ENCODE results near the gene RIN1. TPM values are rescaled to one million over a fixed set of nuclear protein-coding genes. Genes with fewer than 3 reads are reported as not detected.
A peak's percentile ranks its signal among the peaks of the same experiment; 100 is the strongest.

RIN1 gene
- total and polyA plus RNA-seq, 4 experiments from 2014 or later = 2.1 to 10.1 (median 5.4) TPM

DNA sequence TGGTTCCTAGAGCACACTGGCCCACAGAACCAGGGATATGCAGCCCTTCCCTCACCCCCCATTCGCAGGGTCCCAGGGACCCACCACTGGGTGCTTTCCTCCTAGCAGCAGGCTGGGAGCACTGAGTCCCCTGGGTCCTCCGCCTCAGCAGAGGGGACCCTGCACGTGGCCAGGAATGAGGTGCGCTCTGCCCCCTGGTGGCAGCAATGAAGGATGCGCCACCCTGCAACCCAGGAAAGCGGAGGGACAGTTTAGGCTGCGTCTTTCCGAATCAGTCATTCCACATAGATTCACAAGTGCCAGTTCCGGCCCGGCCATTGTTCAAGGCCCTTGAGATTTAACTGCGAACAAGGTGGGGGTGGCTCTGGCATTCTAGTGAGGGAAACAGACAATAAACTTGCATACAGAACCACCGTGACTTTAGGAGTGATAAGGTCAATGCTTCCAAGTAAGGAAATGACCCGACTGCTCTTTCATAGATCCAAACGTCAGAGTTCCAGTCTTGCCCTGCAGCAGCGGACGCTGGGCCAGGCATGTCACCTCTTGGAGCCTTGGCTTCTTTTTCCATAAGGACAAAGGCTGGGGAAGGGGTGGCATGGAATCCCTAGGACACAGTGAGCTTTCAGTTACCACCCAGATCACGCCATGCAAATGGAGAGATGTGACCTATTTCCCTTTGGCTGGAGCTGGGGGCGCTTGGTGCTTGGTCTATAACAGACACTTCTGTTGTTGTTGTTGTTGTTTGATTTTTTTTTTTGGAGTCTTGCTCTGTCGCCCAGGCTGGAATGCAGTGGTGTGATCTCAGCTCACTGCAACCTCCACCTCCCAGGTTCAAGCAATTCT, 7.7 kb downstream of the RIN1 start:
- H3K4me1 Mint-ChIP-seq = peaks cover 18 to 27% (median 21%) of the 10 kb centered on the region in 4 donors
- H3K27ac ChIP-seq (ENCODE audit: low read depth, low read length) = no peak overlapping the region
- H3K4me3 Mint-ChIP-seq = peak overlapping the region in 7 of 8 donors; percentile 16 to 77 (median 35)
- H3K4me3 ChIP-seq (ENCODE audit: low read length in 2 of 2) = no peak overlapping the region
- peak overlapping the region in 6 of 7 donors; percentile 57 to 91 (median 66) for H3K27ac Mint-ChIP-seq
- no peaks in the 10 kb centered on the region for H3K36me3 ChIP-seq (ENCODE audit: insufficient read depth, low read length)
- DNase-seq = peak; percentile 70 to 82 (median 77)
- intact Hi-C loops (cut with micrococcal nuclease) = loop anchor here (1.0 to 5.0 kb wide), 3 partner anchors 16 to 106 kb away; no protein-coding TSS in a partner anchor
- H3K27me3 Mint-ChIP-seq = no peaks in the 10 kb centered on the region
- no peaks in the 10 kb centered on the region for H3K36me3 Mint-ChIP-seq
- no peaks in the 10 kb centered on the region for H3K27me3 ChIP-seq (ENCODE audit: insufficient read depth, low read length)
- CTCF ChIA-PET (ENCODE audit: partially characterized antibody) = interaction anchor here (0.8 to 8.6 kb wide), 5 partner anchors 10 to 60 kb away, joined by 3 to 110 read pairs (median 3); partner anchors contain the start of gene BRMS1
- no peaks in the 10 kb centered on the region for H3K9me3 ChIP-seq (ENCODE audit: control insufficient read depth in 1 of 2, low read length in 2 of 2)
- H3K4me1 ChIP-seq (ENCODE audit: insufficient read depth, low read length) = peaks cover 29% of the 10 kb centered on the region
- peaks cover 0 to 2% (median 0%) of the 10 kb centered on the region in 8 donors for H3K9me3 Mint-ChIP-seq
- POLR2A ChIA-PET (ENCODE audit: partially characterized antibody) = interaction anchor here (2.3 kb wide), 1 partner anchor 17 kb away, joined by 22 read pairs; no protein-coding TSS in a partner anchor

- intact Hi-C loops (cut with micrococcal nuclease) = loop anchor here (1.0 to 5.0 kb wide), 3 partner anchors 16 to 106 kb away; no protein-coding TSS in a partner anchor
- Histone ChIP-seq H3K9me3 (ENCODE audit: control insufficient read depth in 1 of 2, low read length in 2 of 2) (no peaks in the 10 kb centered on the region), H3K36me3 (ENCODE audit: insufficient read depth, low read length) (no peaks in the 10 kb centered on the region), H3K4me1 (ENCODE audit: insufficient read depth, low read length) (peaks cover 29% of the 10 kb centered on the region), H3K4me3 (ENCODE audit: low read length in 2 of 2) (no peak overlapping the region), H3K27me3 (ENCODE audit: insufficient read depth, low read length) (no peaks in the 10 kb centered on the region), H3K27ac (ENCODE audit: low read depth, low read length) (no peak overlapping the region)
- peaks cover 18 to 27% (median 22%) of the 10 kb centered on the region in 4 donors for H3K4me1 Mint-ChIP-seq
- peak in 1 of 5 donors; percentile 47 for DNase-seq
- peak overlapping the region in 6 of 7 donors; percentile 18 to 77 (median 58) for H3K27ac Mint-ChIP-seq
- no peaks in the 10 kb centered on the region for H3K27me3 Mint-ChIP-seq
- CTCF ChIA-PET (ENCODE audit: partially characterized antibody) = no interaction called here
- H3K4me3 Mint-ChIP-seq = peak overlapping the region in 2 of 8 donors; percentile 16 to 76
- POLR2A ChIA-PET (ENCODE audit: partially characterized antibody) = no interaction called here
- no peaks in the 10 kb centered on the region for H3K9me3 Mint-ChIP-seq
- no peaks in the 10 kb centered on the region for H3K36me3 Mint-ChIP-seq
Observed at GRCh38 chr11:66328031-66328301, 8.3 kb downstream of the RIN1 start.

DNA sequence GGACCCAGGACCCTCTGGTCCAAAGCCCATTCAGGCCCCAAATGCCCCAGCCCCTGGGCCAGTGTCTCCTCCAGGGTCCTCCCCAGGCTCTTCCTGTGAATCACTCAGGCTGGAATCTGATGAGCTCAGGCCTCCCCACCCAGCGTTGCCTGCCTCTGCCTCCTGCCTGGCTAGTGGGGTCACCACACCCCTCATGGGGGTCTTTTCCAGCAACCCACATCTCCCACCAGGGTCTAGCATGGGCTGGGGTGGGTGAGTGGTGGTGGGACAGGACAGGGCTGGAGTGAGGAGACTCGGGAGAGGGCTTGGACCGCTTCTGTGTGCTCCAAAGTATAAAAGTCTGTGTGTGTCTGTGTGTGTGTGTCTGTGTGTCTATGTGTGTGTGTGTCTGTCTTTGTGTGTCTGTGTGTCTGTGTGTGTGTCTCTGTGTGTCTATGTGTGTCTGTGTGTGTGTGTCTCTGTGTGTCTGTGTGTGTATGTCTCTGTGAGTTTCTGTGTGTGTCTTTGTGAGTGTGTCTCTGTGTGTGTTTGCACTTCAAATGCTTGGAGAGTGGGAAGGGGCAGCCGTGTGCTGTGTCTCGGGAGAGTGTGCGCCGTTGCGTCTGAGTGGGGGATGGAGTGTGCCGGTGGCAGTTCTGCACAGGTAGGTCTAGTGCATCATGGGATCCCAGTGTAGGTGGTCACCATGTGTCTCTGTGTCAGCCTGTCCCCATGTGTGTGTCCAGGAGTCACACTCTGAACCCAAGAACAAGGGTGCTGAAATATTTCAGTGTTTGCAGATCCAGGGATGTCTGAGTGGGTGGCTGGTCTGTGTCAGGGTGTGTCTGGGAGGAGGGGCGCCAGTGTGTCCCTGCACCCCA, 8.8 kb downstream of the RIN1 start:
- H3K27ac ChIP-seq (ENCODE audit: low read depth, low read length) = no peak overlapping the region

GRCh38 chr11:66326261-66327111, 9.7 kb downstream of the RIN1 start:
- peak overlapping the region in 2 of 8 donors; percentile 29 to 33 for H3K4me3 Mint-ChIP-seq
- ChIA-PET POLR2A (ENCODE audit: partially characterized antibody) (interaction anchor here (1.4 to 3.7 kb wide), 2 partner anchors 9 to 14 kb away, joined by 9 to 32 read pairs; partner anchors contain the start of gene CD248), CTCF (ENCODE audit: partially characterized antibody) (interaction anchor here (1.6 kb wide), 1 partner anchor 15 kb away, joined by 24 read pairs; no protein-coding TSS in a partner anchor)
- H3K9me3 Mint-ChIP-seq = no peaks in the 10 kb centered on the region
- H3K27ac ChIP-seq (ENCODE audit: low read depth, low read length) = no peak overlapping the region
- H3K4me1 ChIP-seq (ENCODE audit: insufficient read depth, low read length) = peaks cover 29% of the 10 kb centered on the region
- no peak for DNase-seq
- H3K9me3 ChIP-seq (ENCODE audit: control insufficient read depth in 1 of 2, low read length in 2 of 2) = no peaks in the 10 kb centered on the region
- H3K4me1 Mint-ChIP-seq = peaks cover 18 to 27% (median 22%) of the 10 kb centered on the region in 4 donors
- H3K36me3 Mint-ChIP-seq = no peaks in the 10 kb centered on the region
- H3K27me3 ChIP-seq (ENCODE audit: insufficient read depth, low read length) = no peaks in the 10 kb centered on the region
- peak overlapping the region in 3 of 7 donors; percentile 61 to 86 (median 63) for H3K27ac Mint-ChIP-seq
- H3K27me3 Mint-ChIP-seq = no peaks in the 10 kb centered on the region
- no peaks in the 10 kb centered on the region for H3K36me3 ChIP-seq (ENCODE audit: insufficient read depth, low read length)
- intact Hi-C loops (cut with micrococcal nuclease) = loop anchor here (5.0 kb wide), 1 partner anchor 61 kb away; no protein-coding TSS in a partner anchor
- H3K4me3 ChIP-seq (ENCODE audit: low read length in 2 of 2) = no peak overlapping the region

More for the DNA sequence above, 8.8 kb downstream of the RIN1 start:
- Mint-ChIP-seq H3K36me3 (no peaks in the 10 kb centered on the region), H3K9me3 (no peaks in the 10 kb centered on the region), H3K4me1 (peaks cover 18 to 27% (median 22%) of the 10 kb centered on the region in 4 donors), H3K27ac (peak overlapping the region; percentile 9 to 77 (median 34)), H3K27me3 (no peaks in the 10 kb centered on the region), H3K4me3 (peak overlapping the region in 5 of 8 donors; percentile 5 to 76 (median 18))
- POLR2A ChIA-PET (ENCODE audit: partially characterized antibody) = interaction anchor here (1.4 to 3.7 kb wide), 2 partner anchors 10 to 15 kb away, joined by 9 to 32 read pairs; partner anchors contain the start of gene CD248
- DNase-seq = no peak
- Histone ChIP-seq H3K36me3 (ENCODE audit: insufficient read depth, low read length) (no peaks in the 10 kb centered on the region), H3K27me3 (ENCODE audit: insufficient read depth, low read length) (no peaks in the 10 kb centered on the region), H3K4me1 (ENCODE audit: insufficient read depth, low read length) (peaks cover 29% of the 10 kb centered on the region), H3K9me3 (ENCODE audit: control insufficient read depth in 1 of 2, low read length in 2 of 2) (no peaks in the 10 kb centered on the region), H3K4me3 (ENCODE audit: low read length in 2 of 2) (no peak overlapping the region)
- intact Hi-C loops (cut with micrococcal nuclease) = loop anchor here (1.0 to 5.0 kb wide), 3 partner anchors 15 to 105 kb away; no protein-coding TSS in a partner anchor
- CTCF ChIA-PET (ENCODE audit: partially characterized antibody) = interaction anchor here (1.6 kb wide), 1 partner anchor 16 kb away, joined by 24 read pairs; no protein-coding TSS in a partner anchor

DNA sequence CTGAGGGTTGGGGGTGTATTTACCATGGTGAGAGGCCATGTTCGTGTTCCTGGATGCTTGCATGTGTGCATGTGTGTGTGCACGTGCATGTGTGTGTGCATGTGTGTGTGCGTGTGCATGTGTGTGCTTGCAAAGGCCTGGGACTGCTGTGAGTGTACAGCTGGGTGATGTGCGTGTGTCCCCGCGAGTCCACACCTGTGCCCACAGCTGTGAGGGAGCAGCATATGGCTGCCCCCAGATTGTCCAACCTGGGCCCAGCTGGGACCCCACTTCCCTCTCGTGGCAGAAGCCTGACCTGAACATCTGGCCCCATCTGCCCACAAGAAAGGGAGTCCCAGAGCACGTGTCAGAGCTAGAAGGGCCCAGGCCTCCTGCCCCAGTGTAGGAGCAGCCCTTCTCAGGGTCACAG, 11.0 kb downstream of the RIN1 start:
- DNase-seq = no peak
- Histone ChIP-seq H3K27ac (ENCODE audit: low read depth, low read length) (no peak overlapping the region), H3K27me3 (ENCODE audit: insufficient read depth, low read length) (no peaks in the 10 kb centered on the region), H3K4me1 (ENCODE audit: insufficient read depth, low read length) (peaks cover 29% of the 10 kb centered on the region), H3K9me3 (ENCODE audit: control insufficient read depth in 1 of 2, low read length in 2 of 2) (no peaks in the 10 kb centered on the region), H3K4me3 (ENCODE audit: low read length in 2 of 2) (no peak overlapping the region), H3K36me3 (ENCODE audit: insufficient read depth, low read length) (no peaks in the 10 kb centered on the region)
- POLR2A ChIA-PET (ENCODE audit: partially characterized antibody) = interaction anchor here (3.7 kb wide), 1 partner anchor 13 kb away, joined by 32 read pairs; no protein-coding TSS in a partner anchor
- Mint-ChIP-seq H3K36me3 (no peaks in the 10 kb centered on the region), H3K4me1 (peaks cover 18 to 27% (median 22%) of the 10 kb centered on the region in 4 donors), H3K27ac (no peak overlapping the region), H3K4me3 (no peak overlapping the region), H3K9me3 (peaks cover 0 to 2% (median under 1%) of the 10 kb centered on the region in 8 donors), H3K27me3 (no peaks in the 10 kb centered on the region)
- CTCF ChIA-PET (ENCODE audit: partially characterized antibody) = interaction anchor here (1.1 to 1.4 kb wide), 3 partner anchors 10 to 61 kb away, joined by 3 to 6 read pairs (median 4); no protein-coding TSS in a partner anchor
- intact Hi-C loops (cut with micrococcal nuclease) = loop anchor here (5.0 kb wide), 1 partner anchor 62 kb away; no protein-coding TSS in a partner anchor

DNA sequence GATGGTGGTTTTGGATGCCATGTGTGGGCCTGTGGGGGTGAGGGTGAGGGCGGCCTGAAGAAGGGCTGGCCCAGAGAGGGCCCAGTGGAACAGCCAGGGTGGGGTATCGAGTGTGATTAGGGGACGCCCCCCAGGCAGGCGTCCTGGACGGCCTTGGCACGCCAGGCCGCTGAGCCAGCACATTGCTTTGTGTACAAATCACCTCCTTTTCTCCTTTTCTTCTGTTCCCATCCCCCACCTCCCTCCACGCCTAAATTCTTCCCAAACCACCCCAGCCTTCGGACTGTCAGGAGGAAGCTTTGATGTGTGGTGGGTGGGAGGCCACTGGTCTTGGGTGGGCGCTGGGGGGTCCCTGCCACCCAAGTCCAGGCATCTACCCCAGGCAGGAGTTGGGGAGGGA, 11.6 kb downstream of the RIN1 start:
- ChIA-PET POLR2A (ENCODE audit: partially characterized antibody) (interaction anchor here (3.7 kb wide), 1 partner anchor 12 kb away, joined by 32 read pairs; no protein-coding TSS in a partner anchor), CTCF (ENCODE audit: partially characterized antibody) (interaction anchor here (1.1 to 1.4 kb wide), 4 partner anchors 9 to 62 kb away, joined by 3 to 6 read pairs (median 4); no protein-coding TSS in a partner anchor)
- intact Hi-C loops (cut with micrococcal nuclease) = loop anchor here (5.0 kb wide), 1 partner anchor 63 kb away; no protein-coding TSS in a partner anchor
- H3K9me3 Mint-ChIP-seq = peaks cover 0 to 8% (median 3%) of the 10 kb centered on the region in 8 donors
- H3K4me1 Mint-ChIP-seq = peaks cover 18 to 30% (median 24%) of the 10 kb centered on the region in 4 donors
- Histone ChIP-seq H3K9me3 (ENCODE audit: control insufficient read depth in 1 of 2, low read length in 2 of 2) (no peaks in the 10 kb centered on the region), H3K4me1 (ENCODE audit: insufficient read depth, low read length) (peaks cover 29% of the 10 kb centered on the region), H3K27me3 (ENCODE audit: insufficient read depth, low read length) (no peaks in the 10 kb centered on the region), H3K36me3 (ENCODE audit: insufficient read depth, low read length) (no peaks in the 10 kb centered on the region), H3K4me3 (ENCODE audit: low read length in 2 of 2) (no peak overlapping the region), H3K27ac (ENCODE audit: low read depth, low read length) (no peak overlapping the region)
- H3K27me3 Mint-ChIP-seq = no peaks in the 10 kb centered on the region
- H3K36me3 Mint-ChIP-seq = no peaks in the 10 kb centered on the region
- no peak overlapping the region for H3K4me3 Mint-ChIP-seq
- no peak for DNase-seq
- H3K27ac Mint-ChIP-seq = peak overlapping the region in 2 of 7 donors; percentile 40 to 61

Measured in CD4-positive, alpha-beta memory T cell (primary cell).